ES-I3 (cell line): Measurements from ENCODE around the gene TSGA10IP.
"Not testable (repeated sequence)": the region's sequence is repeated elsewhere in the genome, so short reads cannot be mapped to it uniquely, and the experiment has no call there.

Source experiments
- H3K36me3 ChIP-seq: 2 replicates; pipeline ENCODE4 v1.6.1; 2013; ENCODE audit warnings: mild to moderate bottlenecking, low read length, control low read depth, moderate library complexity; ENCODE audit not compliant: insufficient read depth
- H3K4me1 ChIP-seq: 2 replicates; pipeline ENCODE4 v1.6.1; 2013; ENCODE audit warnings: mild to moderate bottlenecking, control low read depth, low read length; ENCODE audit not compliant: insufficient read depth
- H3K9ac ChIP-seq: 2 replicates; pipeline ENCODE4 v1.6.1; 2013; ENCODE audit warnings: low read depth, mild to moderate bottlenecking, low read length, moderate library complexity
- H3K9me3 ChIP-seq: 2 replicates; pipeline ENCODE4 v1.6.1; 2013; ENCODE audit warnings: mild to moderate bottlenecking, low read length, moderate library complexity; ENCODE audit not compliant: control insufficient read depth, insufficient read depth

Gene TSGA10IP

DNA sequence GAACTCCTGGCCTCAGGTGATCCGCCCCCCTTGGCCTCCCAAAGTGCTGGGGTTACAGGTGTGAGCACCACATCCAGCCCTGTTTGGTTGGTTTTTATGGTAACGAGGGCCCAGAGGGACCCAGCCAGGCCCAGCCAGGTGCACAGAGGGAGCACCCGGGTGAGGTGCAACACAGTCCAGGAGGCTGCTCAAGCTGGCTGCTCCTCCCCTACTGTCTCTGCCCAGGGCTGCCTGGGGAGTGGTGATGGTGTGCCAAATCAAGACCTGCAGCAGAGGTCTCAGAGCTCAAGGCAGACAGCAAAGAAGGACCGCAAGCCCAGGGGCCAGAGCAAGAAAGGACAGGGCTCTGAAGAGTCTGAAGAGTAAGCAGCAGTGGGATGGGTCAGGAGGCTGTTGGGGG is 1.4 kb downstream of the TSGA10IP start:
- no peaks in the 10 kb centered on the region for H3K9me3 ChIP-seq
- no peak overlapping the region for H3K9ac ChIP-seq
- no peaks in the 10 kb centered on the region for H3K36me3 ChIP-seq

GRCh38 chr11:65947133-65947532 is 1.9 kb downstream of the TSGA10IP start:
- H3K9me3 ChIP-seq, result no peaks in the 10 kb centered on the region
- no peak overlapping the region for H3K9ac ChIP-seq
- peaks cover 12% of the 10 kb centered on the region; the same call in 1 of the 2 replicates for H3K4me1 ChIP-seq
- no peaks in the 10 kb centered on the region for H3K36me3 ChIP-seq

More for the DNA sequence above, 1.4 kb downstream of the TSGA10IP start:
- H3K4me1 ChIP-seq, result peaks cover 12% of the 10 kb centered on the region; the same call in 1 of the 2 replicates

GRCh38 chr11:65947603-65948125 is 2.4 kb downstream of the TSGA10IP start:
- no peaks in the 10 kb centered on the region for H3K9me3 ChIP-seq
- H3K36me3 ChIP-seq, result no peaks in the 10 kb centered on the region
- peaks cover 12% of the 10 kb centered on the region; the same call in 1 of the 2 replicates for H3K4me1 ChIP-seq
- H3K9ac ChIP-seq, result no peak overlapping the region

GRCh38 chr11:65950711-65951110 is 5.4 kb downstream of the TSGA10IP start:
- H3K4me1 ChIP-seq, H3K36me3 ChIP-seq, H3K9me3 ChIP-seq, H3K9ac ChIP-seq: not testable (repeated sequence)

DNA sequence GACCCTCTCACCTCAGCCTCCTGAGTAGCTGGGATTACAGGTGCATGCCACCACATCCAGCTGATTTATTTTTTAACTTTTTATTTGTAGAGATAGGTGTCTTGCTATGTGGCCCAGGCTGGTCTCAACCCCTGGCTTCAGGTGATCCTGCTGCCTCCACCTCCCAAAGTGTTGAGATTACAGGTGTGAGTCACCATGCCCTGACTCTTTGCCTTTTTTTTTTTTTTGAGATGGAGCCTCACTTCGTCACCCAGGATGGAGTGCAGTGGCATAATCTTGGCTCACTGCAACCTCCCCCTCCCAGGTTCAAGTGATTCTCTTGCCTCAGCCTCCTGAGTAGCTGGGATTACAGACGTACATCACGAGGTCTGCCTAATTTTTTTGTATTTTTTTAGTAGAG is 6.4 kb downstream of the TSGA10IP start:
- not testable (repeated sequence) for H3K4me1 ChIP-seq, H3K9me3 ChIP-seq, H3K36me3 ChIP-seq, H3K9ac ChIP-seq

- Histone ChIP-seq H3K9me3 (no peaks in the 10 kb centered on the region), H3K4me1 (no peaks in the 10 kb centered on the region), H3K9ac (no peak overlapping the region), H3K36me3 (no peaks in the 10 kb centered on the region)
Measured at GRCh38 chr11:65952052-65952521, 6.8 kb downstream of the TSGA10IP start.

- no peak overlapping the region for H3K9ac ChIP-seq
Measured at GRCh38 chr11:65953471-65953870, 8.2 kb downstream of the TSGA10IP start.

GRCh38 chr11:65954771-65955170 is 9.5 kb downstream of the TSGA10IP start:
- Histone ChIP-seq H3K9ac (no peak overlapping the region), H3K9me3 (no peaks in the 10 kb centered on the region), H3K36me3 (no peaks in the 10 kb centered on the region), H3K4me1 (no peaks in the 10 kb centered on the region; the same call in 1 of the 2 replicates)

More at GRCh38 chr11:65953471-65953870, 8.2 kb downstream of the TSGA10IP start:
- Histone ChIP-seq H3K36me3 (no peaks in the 10 kb centered on the region), H3K9me3 (no peaks in the 10 kb centered on the region), H3K4me1 (no peaks in the 10 kb centered on the region)

GRCh38 chr11:65958291-65958690 is 13.0 kb downstream of the TSGA10IP start:
- Histone ChIP-seq H3K4me1 (peaks cover 10% of the 10 kb centered on the region), H3K9me3 (no peaks in the 10 kb centered on the region), H3K9ac (no peak overlapping the region), H3K36me3 (no peaks in the 10 kb centered on the region)

- Histone ChIP-seq H3K9me3 (no peaks in the 10 kb centered on the region), H3K4me1 (peaks cover 10% of the 10 kb centered on the region), H3K36me3 (no peaks in the 10 kb centered on the region), H3K9ac (no peak overlapping the region)
Measured at GRCh38 chr11:65958774-65959420, 13.6 kb downstream of the TSGA10IP start.

DNA sequence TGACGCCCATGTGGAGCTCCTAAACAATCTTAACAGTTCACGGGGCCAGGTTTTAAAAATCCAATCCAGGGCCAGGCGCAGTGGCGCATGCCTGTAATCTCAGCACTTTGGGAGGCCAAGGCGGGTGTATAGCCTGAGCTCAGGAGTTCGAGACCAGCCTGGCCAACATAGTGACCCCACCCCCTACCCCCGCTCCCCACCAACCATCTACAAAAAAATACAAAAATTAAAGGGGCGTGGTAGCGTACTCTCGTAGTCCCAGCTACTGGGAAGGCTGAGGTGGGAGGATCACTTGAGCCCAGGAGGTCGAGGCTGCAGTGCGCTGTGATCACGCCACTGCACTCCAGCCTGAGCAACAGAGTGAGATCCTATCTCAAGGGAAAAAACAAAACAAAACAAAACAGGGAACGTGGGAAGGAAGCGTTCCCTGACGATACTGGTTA is 15.6 kb downstream of the TSGA10IP start:
- Histone ChIP-seq H3K4me1 (peaks cover 10% of the 10 kb centered on the region), H3K9me3 (no peaks in the 10 kb centered on the region), H3K9ac (peak overlapping the region; percentile 59), H3K36me3 (peaks cover 5% of the 10 kb centered on the region)

- peaks cover 5% of the 10 kb centered on the region for H3K36me3 ChIP-seq
- H3K4me1 ChIP-seq, result peaks cover 10% of the 10 kb centered on the region
- H3K9me3 ChIP-seq, result no peaks in the 10 kb centered on the region
- H3K9ac ChIP-seq, result peak within 1 kb of the TSS; percentile 59
Measured at GRCh38 chr11:65961267-65962140, 16.2 kb downstream of the TSGA10IP start, which contains the start of gene SART1. Gene SART1 (plus strand): TSS chr11:65961734. CDS start chr11:65961781, 47 bp downstream.

DNA sequence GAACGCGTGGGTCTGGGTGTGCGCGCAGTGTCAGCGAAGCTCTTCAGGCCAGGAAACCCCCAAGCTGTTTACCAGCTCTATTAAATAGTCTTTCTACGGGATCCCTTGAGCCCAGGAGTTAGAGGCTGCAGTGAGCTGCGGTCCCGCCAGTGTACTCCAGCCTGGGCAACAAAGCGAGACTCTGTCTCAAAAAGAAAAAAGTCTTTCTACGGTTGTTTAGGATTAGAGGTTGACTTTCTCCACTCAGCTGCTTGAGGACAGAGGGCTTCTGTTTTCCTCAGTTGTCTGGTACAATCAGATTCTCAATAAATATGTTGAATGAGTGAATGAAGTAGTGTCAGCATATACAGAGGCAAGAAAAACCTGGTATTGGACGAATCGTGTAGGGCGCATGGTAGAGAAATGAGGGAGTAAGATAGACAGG is 16.9 kb downstream of the TSGA10IP start:
- Histone ChIP-seq H3K36me3 (peaks cover 7% of the 10 kb centered on the region), H3K9me3 (no peaks in the 10 kb centered on the region), H3K9ac (peak overlapping the region; percentile 59), H3K4me1 (peaks cover 10% of the 10 kb centered on the region)

DNA sequence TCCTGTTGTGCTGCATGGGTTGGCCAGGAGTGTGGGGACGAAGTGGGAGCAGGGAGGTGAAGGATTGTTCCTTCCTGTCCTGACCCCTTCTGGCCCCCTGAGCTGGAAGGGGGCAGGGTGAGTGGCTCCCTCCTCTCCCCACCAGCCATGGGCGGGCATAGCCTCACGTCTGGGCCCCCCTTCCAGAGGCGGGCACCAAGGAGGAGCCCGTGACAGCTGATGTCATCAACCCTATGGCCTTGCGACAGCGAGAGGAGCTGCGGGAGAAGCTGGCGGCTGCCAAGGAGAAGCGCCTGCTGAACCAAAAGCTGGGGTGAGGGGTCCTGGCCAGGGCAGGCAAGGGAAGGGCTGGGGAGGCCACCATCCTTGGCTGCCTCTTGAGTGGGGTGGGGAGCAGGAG is 19.6 kb downstream of the TSGA10IP start:
- Histone ChIP-seq H3K9ac (no peak overlapping the region), H3K9me3 (no peaks in the 10 kb centered on the region), H3K36me3 (peaks cover 7% of the 10 kb centered on the region), H3K4me1 (peaks cover 10% of the 10 kb centered on the region)
